Astrocyte (in vitro differentiated cells and primary cell): ENCODE measurements around the gene ACYP1. TPM values are rescaled to one million over a fixed set of nuclear protein-coding genes. Genes with fewer than 3 reads are reported as not detected.

Experiments
- DNase-seq: peaks from one replicate; pipeline ENCODE4 v3.0.0-alpha.2; 2010; ENCODE audit warnings: low read depth
- FAIRE-seq: peaks from 2 replicates; lab custom pipeline; 2011; peaks lifted over from hg19 to GRCh38; lab: Jason Lieb, UNC
- H2AFZ ChIP-seq: 2 replicates; pipeline ENCODE4 v1.6.0; 2012; ENCODE audit warnings: low read depth, low read length, inconsistent platforms
- H3K27ac ChIP-seq: 2 replicates; pipeline ENCODE4 v1.5.1; 2011; ENCODE audit warnings: low read depth, low read length, inconsistent platforms
- H3K27me3 ChIP-seq: 2 replicates; pipeline ENCODE4 v1.6.0; 2011; ENCODE audit warnings: low read length, inconsistent platforms; ENCODE audit not compliant: insufficient read depth
- H3K36me3 ChIP-seq: 2 replicates; pipeline ENCODE4 v1.5.1; 2011; ENCODE audit warnings: low read length, inconsistent platforms; ENCODE audit not compliant: insufficient read depth
- H3K4me1 ChIP-seq: 2 replicates; pipeline ENCODE4 v1.5.1; 2011; ENCODE audit warnings: low read length, inconsistent platforms; ENCODE audit not compliant: insufficient read depth
- H3K4me2 ChIP-seq: 2 replicates; pipeline ENCODE4 v1.6.0; 2012; ENCODE audit warnings: low read length, inconsistent platforms
- H3K4me3 ChIP-seq: 2 replicates; pipeline ENCODE4 v1.5.1; 2011; ENCODE audit warnings: low read depth, mild to moderate bottlenecking, low read length, inconsistent platforms; ENCODE audit not compliant: insufficient read depth
- H3K79me2 ChIP-seq: 2 replicates; pipeline ENCODE4 v1.6.0; 2012; ENCODE audit warnings: mild to moderate bottlenecking, low read length, inconsistent platforms; ENCODE audit not compliant: insufficient read depth
- H3K9ac ChIP-seq: 2 replicates; pipeline ENCODE4 v1.6.0; 2012; ENCODE audit warnings: mild to moderate bottlenecking, low read length, inconsistent platforms
- H3K9me3 ChIP-seq: 2 replicates; pipeline ENCODE4 v1.5.1; 2012; ENCODE audit warnings: low read depth, mild to moderate bottlenecking, low read length, inconsistent platforms; ENCODE audit not compliant: insufficient read depth
- H4K20me1 ChIP-seq: 2 replicates; pipeline ENCODE4 v1.6.0; 2012; ENCODE audit warnings: low read length, inconsistent platforms; ENCODE audit not compliant: insufficient read depth
- H3K27ac Mint-ChIP-seq: one replicate; pipeline ENCODE4 v1.8.0; 2021; ENCODE audit warnings: mild to moderate bottlenecking, mixed read lengths; ENCODE audit not compliant: unreplicated experiment
- H3K27me3 Mint-ChIP-seq: one replicate; pipeline ENCODE4 v1.8.0; 2021; ENCODE audit warnings: low read depth, mixed read lengths; ENCODE audit not compliant: unreplicated experiment
- H3K36me3 Mint-ChIP-seq: one replicate; pipeline ENCODE4 v1.8.0; 2021; ENCODE audit warnings: low read depth, mixed read lengths; ENCODE audit not compliant: unreplicated experiment
- H3K4me1 Mint-ChIP-seq: one replicate; pipeline ENCODE4 v1.8.0; 2021; ENCODE audit warnings: low read depth, mixed read lengths; ENCODE audit not compliant: unreplicated experiment
- H3K4me3 Mint-ChIP-seq: one replicate; pipeline ENCODE4 v1.8.0; 2021; ENCODE audit warnings: mild to moderate bottlenecking, moderate library complexity, mixed read lengths; ENCODE audit not compliant: unreplicated experiment
- H3K9me3 Mint-ChIP-seq: one replicate; pipeline ENCODE4 v1.8.0; 2021; ENCODE audit warnings: mild to moderate bottlenecking, mixed read lengths; ENCODE audit not compliant: unreplicated experiment
- EZH2 ChIP-seq: IDR thresholded peaks from 2 replicates; pipeline ENCODE4 v1.6.1; 2012; ENCODE audit warnings: mild to moderate bottlenecking, low read length, inconsistent platforms; ENCODE audit not compliant: insufficient read depth
- total RNA-seq: library from RNA; stranded (reverse); gene quantifications from 2 replicates; pipeline ENCODE4 v1.2.1, GENCODE V29; 2021
- TF ChIP-seq, protein P1 (sequence below): IDR thresholded peaks from 2 replicates; pipeline ENCODE4 v1.5.1; 2011; ENCODE audit warnings: low read depth, mild to moderate bottlenecking, inconsistent platforms, low read length, moderate library complexity; ENCODE audit not compliant: insufficient read depth

ACYP1 gene
- total RNA-seq, 1 donor from 2014 or later, result 8.9 TPM

DNA sequence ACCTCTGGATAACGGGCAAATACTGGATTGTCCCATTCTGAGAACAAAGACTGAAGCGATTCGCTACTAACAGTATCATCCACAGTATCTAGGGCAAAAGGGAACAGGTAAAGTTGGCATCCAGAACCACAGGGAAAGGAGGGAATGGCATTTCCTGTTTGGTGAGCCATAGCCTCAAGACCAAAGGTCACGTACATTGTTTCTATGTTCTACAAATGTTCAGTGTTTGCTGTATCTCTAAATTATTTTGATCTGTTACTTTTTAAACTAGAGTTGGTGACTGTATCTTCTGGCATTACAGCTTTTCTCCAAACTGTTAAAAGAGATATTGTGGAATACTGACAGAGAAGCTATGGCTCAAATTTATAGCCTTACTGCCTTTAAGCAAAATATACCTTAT lies 22.2 kb downstream of the ACYP1 start:
- no peak overlapping the region for H2AFZ ChIP-seq
- Mint-ChIP-seq H3K27me3 (no peaks in the 10 kb centered on the region), H3K36me3 (peaks cover 11% of the 10 kb centered on the region), H3K27ac (no peak overlapping the region), H3K4me1 (peaks cover 25% of the 10 kb centered on the region), H3K4me3 (no peak overlapping the region), H3K9me3 (no peaks in the 10 kb centered on the region)
- H3K27me3 ChIP-seq, result no peaks in the 10 kb centered on the region
- H3K4me2 ChIP-seq, result peak overlapping the region; percentile 15
- H3K36me3 ChIP-seq, result no peaks in the 10 kb centered on the region
- H3K4me1 ChIP-seq, result peaks cover 12% of the 10 kb centered on the region
- H3K79me2 ChIP-seq, result peaks cover 5% of the 10 kb centered on the region
- TF ChIP-seq EZH2, result no peak
- TF ChIP-seq, protein P1, sequence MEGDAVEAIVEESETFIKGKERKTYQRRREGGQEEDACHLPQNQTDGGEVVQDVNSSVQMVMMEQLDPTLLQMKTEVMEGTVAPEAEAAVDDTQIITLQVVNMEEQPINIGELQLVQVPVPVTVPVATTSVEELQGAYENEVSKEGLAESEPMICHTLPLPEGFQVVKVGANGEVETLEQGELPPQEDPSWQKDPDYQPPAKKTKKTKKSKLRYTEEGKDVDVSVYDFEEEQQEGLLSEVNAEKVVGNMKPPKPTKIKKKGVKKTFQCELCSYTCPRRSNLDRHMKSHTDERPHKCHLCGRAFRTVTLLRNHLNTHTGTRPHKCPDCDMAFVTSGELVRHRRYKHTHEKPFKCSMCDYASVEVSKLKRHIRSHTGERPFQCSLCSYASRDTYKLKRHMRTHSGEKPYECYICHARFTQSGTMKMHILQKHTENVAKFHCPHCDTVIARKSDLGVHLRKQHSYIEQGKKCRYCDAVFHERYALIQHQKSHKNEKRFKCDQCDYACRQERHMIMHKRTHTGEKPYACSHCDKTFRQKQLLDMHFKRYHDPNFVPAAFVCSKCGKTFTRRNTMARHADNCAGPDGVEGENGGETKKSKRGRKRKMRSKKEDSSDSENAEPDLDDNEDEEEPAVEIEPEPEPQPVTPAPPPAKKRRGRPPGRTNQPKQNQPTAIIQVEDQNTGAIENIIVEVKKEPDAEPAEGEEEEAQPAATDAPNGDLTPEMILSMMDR, result no peak
- no peaks in the 10 kb centered on the region for H4K20me1 ChIP-seq
- H3K4me3 ChIP-seq, result no peak overlapping the region
- no peak overlapping the region for H3K9ac ChIP-seq
- H3K27ac ChIP-seq, result no peak overlapping the region
- FAIRE-seq (no peak), DNase-seq (no peak)
- H3K9me3 ChIP-seq, result no peaks in the 10 kb centered on the region

DNA sequence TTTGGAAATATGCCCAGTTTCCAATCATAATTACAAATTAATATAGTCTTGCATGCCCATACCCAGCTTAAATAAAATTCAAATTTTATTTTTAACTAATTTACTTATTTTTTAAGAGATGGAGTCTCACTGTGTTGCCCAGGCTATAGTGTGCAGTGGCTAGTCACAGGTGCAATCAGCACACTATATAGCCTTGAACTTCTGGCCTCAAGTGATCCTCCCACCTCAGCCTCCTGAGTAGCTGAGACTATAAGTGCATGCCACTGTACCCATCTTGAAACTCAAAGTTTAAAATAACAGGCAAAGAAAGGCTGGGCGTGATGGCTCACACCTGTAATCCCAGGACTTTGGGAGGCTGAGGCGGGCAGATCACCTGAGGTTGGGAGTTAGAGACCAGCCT lies 22.9 kb downstream of the ACYP1 start:
- Histone ChIP-seq H3K27me3 (no peaks in the 10 kb centered on the region), H3K36me3 (no peaks in the 10 kb centered on the region), H3K9me3 (no peaks in the 10 kb centered on the region), H3K79me2 (peaks cover 5% of the 10 kb centered on the region), H3K4me1 (peaks cover 12% of the 10 kb centered on the region), H4K20me1 (no peaks in the 10 kb centered on the region), H3K9ac (no peak overlapping the region), H3K4me2 (no peak overlapping the region), H2AFZ (no peak overlapping the region), H3K27ac (no peak overlapping the region), H3K4me3 (no peak overlapping the region)
- FAIRE-seq (no peak), DNase-seq (no peak)
- Mint-ChIP-seq H3K4me3 (no peak overlapping the region), H3K27ac (no peak overlapping the region), H3K27me3 (no peaks in the 10 kb centered on the region), H3K9me3 (no peaks in the 10 kb centered on the region), H3K4me1 (peaks cover 19% of the 10 kb centered on the region), H3K36me3 (peaks cover 15% of the 10 kb centered on the region)
- TF ChIP-seq EZH2, result no peak
- TF ChIP-seq, protein P1, result no peak

DNA sequence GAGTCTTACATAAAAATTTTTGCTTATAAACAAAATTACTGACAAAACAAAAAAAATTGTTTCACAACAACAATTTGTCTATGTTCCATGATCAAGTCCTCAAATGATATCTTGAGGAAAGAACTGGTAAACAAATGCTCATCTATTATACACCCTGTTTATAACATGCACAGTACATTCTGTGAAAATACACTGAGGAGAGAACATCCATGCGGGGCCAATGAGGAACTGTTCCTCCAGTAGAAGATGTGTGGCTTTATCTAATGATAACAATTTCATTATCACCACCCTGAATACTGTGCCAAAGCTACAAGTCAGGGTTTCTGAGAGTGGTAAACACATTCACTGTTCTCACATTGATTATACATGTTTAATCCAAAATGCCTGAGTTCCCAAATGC lies 23.3 kb downstream of the ACYP1 start:
- no peaks in the 10 kb centered on the region for H3K36me3 ChIP-seq
- peaks cover 15% of the 10 kb centered on the region for H3K36me3 Mint-ChIP-seq
- H3K27me3 Mint-ChIP-seq, result no peaks in the 10 kb centered on the region
- DNase-seq, result no peak
- peaks cover 12% of the 10 kb centered on the region for H3K4me1 ChIP-seq
- H3K4me2 ChIP-seq, result no peak overlapping the region
- no peaks in the 10 kb centered on the region for H3K27me3 ChIP-seq
- H3K9ac ChIP-seq, result no peak overlapping the region
- H3K27ac ChIP-seq, result no peak overlapping the region
- H3K27ac Mint-ChIP-seq, result no peak overlapping the region
- no peaks in the 10 kb centered on the region for H4K20me1 ChIP-seq
- no peak overlapping the region for H3K4me3 Mint-ChIP-seq
- H3K79me2 ChIP-seq, result peaks cover 5% of the 10 kb centered on the region
- H3K4me3 ChIP-seq, result no peak overlapping the region
- H3K9me3 ChIP-seq, result no peaks in the 10 kb centered on the region
- peaks cover 19% of the 10 kb centered on the region for H3K4me1 Mint-ChIP-seq
- H2AFZ ChIP-seq, result no peak overlapping the region
- H3K9me3 Mint-ChIP-seq, result no peaks in the 10 kb centered on the region
- no peak for FAIRE-seq
- TF ChIP-seq, protein P1, result no peak
- no peak for TF ChIP-seq EZH2
